NCI-H1436 treated with DMSO at 0.1 percent for 48 hours (cell line): ENCODE measurements around the gene CLCN6.

Experiments used
- DNase-seq: peaks from one replicate; lab custom pipeline; 2025; lab: John Stamatoyannopoulos, UW

Gene CLCN6

GRCh38 chr1:11831945-11832725 lies 26.1 kb downstream of the CLCN6 start:
- DNase-seq = no peak

GRCh38 chr1:11833497-11833896 lies 27.5 kb downstream of the CLCN6 start:
- DNase-seq = no peak

GRCh38 chr1:11833900-11834299 lies 27.9 kb downstream of the CLCN6 start:
- no peak for DNase-seq

- no peak for DNase-seq
Observed at GRCh38 chr1:11835441-11836225, 29.6 kb downstream of the CLCN6 start.

- no peak for DNase-seq
Observed at GRCh38 chr1:11836955-11837766, 31.2 kb downstream of the CLCN6 start.

GRCh38 chr1:11837767-11838348 lies 31.9 kb downstream of the CLCN6 start:
- DNase-seq = no peak

GRCh38 chr1:11838349-11839272 lies 32.6 kb downstream of the CLCN6 start:
- no peak for DNase-seq

- no peak for DNase-seq
Observed at GRCh38 chr1:11839727-11840705, 34.0 kb downstream of the CLCN6 start.

- no peak for DNase-seq
Observed at GRCh38 chr1:11841245-11842153, 35.5 kb downstream of the CLCN6 start.

GRCh38 chr1:11842154-11843041 lies 36.4 kb downstream of the CLCN6 start:
- DNase-seq = no peak

- DNase-seq = no peak
Observed at GRCh38 chr1:11845641-11846335, 39.8 kb downstream of the CLCN6 start.

- no peak for DNase-seq
Observed at GRCh38 chr1:11847667-11848372, 41.8 kb downstream of the CLCN6 start, which contains the start of gene NPPA. Gene NPPA (minus strand): TSS chr1:11847783. CDS start chr1:11847684, 99 bp downstream.

- DNase-seq = no peak
Observed at GRCh38 chr1:11848373-11848700, 42.3 kb downstream of the CLCN6 start.

- no peak for DNase-seq
Observed at GRCh38 chr1:11850156-11850555, 44.2 kb downstream of the CLCN6 start.

- no peak for DNase-seq
Observed at GRCh38 chr1:11851180-11851579, 45.2 kb downstream of the CLCN6 start.

- no peak for DNase-seq
Observed at GRCh38 chr1:11854519-11854918, 48.5 kb downstream of the CLCN6 start.
